ENCODE results near the gene MATN1.

MATN1 gene

DNA sequence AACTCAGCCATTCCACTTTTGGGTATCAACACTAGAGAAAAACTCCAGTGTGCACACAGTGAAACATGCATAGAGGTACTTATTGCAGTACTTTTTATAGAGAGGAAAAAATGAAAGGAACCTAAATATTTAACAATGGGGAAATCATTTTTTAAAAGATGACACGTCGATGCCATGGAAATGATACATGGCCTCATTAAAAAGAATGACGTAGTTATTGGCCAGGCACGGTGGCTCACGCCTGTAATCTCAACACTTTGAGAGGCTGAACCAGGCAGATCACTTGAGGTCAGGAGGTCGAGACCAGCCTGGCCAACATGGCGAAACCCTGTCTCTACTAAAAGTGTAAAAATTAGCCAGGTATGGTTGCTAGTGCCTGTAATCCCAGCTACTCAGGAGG lies 42.5 kb downstream of the MATN1 start:
- no peak for DNase-seq (ENCODE audit: low read depth in 2 of 2)

GRCh38 chr1:30680429-30680828 lies 43.0 kb downstream of the MATN1 start:
- DNase-seq (ENCODE audit: low read depth in 2 of 2): no peak

DNA sequence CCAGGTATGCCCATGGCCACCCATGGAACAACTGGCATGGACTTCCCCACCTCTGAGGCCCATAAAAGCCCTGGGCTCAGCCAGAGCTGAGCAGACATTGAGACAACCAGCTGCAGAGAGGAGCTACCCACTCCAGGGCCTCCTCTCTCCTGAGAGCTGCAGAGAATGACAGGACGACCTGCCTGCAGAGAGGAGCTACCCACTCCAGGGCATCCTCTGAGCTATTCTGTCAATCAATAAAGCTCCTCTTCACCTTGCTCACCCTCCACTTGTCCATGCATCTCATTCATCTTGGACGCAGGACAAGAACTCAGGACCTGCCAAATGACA lies 43.4 kb downstream of the MATN1 start:
- DNase-seq (ENCODE audit: low read depth in 2 of 2): no peak

DNA sequence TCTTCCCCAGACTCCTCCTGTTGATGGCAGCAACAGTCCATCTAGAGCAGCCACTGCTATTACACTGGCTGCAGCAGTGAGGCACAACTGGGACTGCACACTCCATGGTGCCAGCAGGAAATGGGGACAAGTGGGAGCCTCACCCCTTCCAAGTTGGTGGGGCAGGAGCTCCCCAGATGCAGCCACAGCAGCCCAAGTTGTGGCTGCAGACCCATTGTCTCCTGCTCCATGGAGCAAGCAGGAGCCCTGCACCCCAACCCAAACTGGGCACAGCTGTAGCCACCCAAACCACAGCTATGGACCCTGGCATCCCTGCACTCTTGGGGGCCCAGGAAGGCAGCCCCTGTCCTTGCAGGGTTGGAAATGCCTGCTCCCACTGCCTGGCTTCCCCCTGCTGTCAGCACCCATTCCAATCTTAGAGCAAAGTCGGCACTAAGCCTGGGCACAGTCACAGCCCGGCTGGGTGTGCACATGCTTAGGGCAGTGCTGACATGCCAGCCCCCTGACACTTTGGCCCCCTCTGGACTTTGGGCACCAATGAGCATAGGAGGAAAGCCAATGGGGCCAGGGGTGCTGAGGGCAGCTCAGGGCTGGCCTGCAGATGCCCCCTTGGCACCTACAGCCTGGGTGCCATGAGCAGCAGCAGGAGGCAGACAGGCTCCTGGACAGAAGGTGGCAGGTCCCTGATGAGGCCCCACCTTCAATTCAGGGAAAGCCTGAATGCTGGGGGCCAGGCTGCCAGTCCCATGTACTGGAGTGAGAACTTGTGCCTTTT lies 44.0 kb downstream of the MATN1 start:
- no peak for DNase-seq (ENCODE audit: low read depth in 2 of 2)

DNA sequence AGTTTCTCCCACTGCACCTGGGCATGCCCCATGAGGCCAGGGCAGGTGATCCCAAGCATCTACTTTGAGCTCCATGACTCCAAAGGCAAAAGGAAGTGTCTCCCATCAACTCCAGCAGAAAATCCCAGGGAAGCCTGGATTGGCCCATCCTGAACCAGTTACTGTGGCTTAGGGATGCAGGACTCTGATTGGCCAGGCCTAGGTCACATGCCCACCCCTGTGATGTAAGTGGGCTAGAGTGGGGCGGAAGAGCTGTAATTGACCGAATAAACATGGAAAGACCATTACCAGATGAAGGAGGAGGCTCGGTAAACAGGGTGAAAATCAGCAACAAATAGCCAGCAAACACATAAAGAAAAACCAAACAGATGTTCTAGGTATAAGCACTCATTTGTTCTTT lies 45.2 kb downstream of the MATN1 start:
- DNase-seq (ENCODE audit: low read depth in 2 of 2): no peak

DNA sequence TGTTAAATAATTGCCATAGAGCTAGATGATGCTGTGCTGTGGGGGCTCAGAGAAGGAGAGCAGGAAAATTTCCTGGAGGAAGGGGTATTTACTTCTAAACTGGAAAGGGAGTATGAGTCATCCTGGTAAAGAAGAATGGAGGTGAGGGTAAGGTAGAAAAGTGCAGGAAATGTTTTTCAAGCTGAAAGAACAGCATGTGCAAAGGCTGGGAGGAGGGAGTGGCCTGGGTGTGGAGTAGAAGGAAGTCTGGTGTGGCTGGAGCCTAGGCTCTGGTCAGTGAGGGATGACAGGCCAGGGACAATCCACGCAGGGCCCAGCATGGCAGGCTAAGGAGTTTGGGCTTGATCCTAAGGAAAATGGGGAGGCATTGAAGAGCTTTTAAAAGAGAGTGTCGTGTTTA lies 45.9 kb downstream of the MATN1 start:
- DNase-seq (ENCODE audit: low read depth in 2 of 2): no peak

GRCh38 chr1:30675761-30676160 lies 47.6 kb downstream of the MATN1 start:
- DNase-seq (ENCODE audit: low read depth in 2 of 2): no peak

DNA sequence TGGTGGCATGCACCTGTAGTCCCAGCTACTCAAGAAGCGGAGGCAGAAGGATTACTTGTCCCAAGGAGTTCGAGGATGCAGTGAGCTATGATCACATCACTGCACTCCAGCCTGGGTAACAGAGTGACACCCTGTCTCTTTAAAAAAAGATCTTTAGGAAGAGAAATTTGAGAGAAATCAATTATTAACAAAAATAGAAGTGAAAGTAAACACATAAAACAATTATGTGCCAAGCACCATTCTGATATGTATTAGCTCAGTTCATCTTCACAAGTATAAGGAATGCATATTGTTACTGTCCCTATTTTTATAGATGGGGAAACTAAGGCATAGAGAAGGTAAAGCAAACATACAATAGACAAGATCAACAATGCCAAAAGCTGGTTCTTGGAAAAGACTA lies 48.1 kb downstream of the MATN1 start:
- DNase-seq (ENCODE audit: low read depth in 2 of 2): no peak

DNA sequence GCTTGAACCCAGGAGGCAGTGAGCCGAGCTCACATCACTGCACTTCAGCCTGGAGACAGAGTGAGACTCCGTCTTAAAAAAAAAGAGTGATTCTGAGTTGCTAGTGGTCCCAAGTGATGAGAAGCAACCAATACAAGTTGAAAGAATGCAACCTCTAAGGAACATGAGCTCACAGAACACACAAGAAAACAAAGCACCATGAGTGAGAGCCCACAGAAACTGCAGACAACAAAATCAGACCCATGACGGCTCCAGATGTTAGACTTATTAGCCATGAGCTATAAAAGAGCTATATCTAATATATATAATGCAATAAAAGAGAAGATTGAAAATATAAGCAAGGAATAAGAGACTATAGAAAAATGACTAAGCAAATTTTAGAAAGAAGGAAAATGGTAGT lies 50.0 kb downstream of the MATN1 start:
- no peak for DNase-seq (ENCODE audit: low read depth in 2 of 2)

DNA sequence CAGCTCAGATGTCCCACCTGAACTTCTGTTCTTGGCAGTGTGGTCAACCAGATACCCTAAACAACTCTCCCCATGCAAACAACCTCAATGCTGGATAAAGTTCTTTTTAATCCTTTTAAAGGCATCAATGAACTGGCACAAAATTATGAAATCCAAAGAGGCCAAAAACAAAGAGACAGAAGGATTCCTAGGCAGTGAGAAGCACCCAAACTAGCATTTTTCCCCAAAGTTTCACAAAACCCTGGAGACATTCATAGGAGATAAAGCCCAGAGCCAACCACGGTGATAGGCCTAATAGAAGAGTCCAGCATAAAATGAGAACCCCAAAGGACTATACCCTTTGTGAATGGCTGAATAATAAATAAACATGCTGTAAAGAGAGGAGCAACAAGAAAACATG lies 50.7 kb downstream of the MATN1 start:
- DNase-seq (ENCODE audit: low read depth in 2 of 2): no peak

DNA sequence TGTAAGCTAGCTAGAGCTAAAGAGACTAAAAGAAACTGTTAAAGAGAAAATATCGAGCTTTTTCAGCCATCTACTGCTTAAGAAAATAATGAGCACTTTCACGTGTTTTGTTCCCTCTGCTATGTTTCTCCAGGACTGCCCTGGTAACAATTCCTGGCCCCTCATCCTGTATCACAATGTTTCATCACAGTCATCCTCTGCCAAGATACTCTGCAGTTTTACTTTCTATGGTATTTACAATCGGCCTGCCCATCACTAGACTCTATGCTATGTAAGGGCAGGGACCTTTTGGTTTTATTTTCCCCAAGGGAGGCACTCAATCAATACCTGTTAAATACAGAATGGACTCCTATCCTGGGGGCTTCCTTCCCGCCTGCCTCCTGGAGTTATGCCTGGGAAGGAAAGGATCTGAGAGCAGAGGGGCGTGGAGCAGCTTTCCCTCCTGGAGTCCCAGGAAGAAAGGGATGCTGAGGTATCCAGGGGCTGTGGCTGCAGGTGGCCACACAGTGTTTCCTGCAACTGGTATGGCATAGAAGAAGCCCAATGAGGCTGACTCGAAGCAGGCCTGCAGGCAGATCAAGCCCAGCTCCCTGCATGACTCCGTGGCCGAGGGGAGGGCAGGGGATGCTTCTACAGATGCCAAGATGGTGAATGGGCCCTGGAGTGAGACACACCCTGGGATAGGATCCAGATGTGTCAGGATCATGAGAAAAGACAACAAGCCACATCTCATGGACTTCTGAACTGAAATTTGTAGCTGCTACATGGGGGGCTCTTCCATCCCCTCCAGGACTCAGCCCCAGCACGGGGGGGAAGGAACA lies 52.9 kb downstream of the MATN1 start:
- DNase-seq (ENCODE audit: low read depth in 2 of 2): no peak

- DNase-seq (ENCODE audit: low read depth in 2 of 2): no peak
Measured at GRCh38 chr1:30668546-30669327, 54.6 kb downstream of the MATN1 start.

GRCh38 chr1:30668024-30668423 lies 55.4 kb downstream of the MATN1 start:
- DNase-seq (ENCODE audit: low read depth in 2 of 2): no peak

GRCh38 chr1:30666756-30667273 lies 56.6 kb downstream of the MATN1 start:
- no peak for DNase-seq (ENCODE audit: low read depth in 2 of 2)

- no peak for DNase-seq (ENCODE audit: low read depth in 2 of 2)
Measured at GRCh38 chr1:30665216-30666010, 58.0 kb downstream of the MATN1 start.

DNA sequence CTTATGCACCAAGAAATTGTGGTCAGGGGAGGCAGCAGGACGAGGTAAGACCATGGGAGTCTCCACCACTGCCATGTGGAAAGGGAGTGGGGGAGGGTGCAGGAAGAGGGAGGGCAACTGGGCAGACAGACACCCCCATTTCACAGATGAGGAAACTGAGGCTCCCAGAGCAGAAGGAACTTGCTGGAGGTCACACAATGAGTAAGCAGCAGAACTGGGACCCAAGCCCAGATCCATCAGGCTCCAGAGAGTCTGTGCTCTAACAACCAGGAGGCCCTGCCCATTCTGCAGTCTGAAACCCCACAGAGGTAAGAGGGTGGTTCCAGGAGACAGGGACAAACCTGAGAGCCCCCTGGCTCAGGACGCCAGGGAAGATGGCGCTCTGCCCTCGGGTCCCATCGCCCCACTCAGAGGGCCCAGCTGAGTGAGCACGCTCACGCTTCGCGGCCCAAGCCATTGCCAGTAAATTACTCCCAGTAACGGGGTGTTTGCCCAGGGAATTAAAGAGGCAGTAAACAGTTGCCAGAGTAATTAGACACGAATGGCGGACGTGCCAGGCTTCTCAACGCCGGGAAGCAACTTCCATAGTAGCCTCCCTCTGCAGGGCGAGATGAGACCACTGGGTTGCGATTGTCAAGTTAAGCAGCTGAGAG lies 59.2 kb downstream of the MATN1 start:
- no peak for DNase-seq (ENCODE audit: low read depth in 2 of 2)

DNA sequence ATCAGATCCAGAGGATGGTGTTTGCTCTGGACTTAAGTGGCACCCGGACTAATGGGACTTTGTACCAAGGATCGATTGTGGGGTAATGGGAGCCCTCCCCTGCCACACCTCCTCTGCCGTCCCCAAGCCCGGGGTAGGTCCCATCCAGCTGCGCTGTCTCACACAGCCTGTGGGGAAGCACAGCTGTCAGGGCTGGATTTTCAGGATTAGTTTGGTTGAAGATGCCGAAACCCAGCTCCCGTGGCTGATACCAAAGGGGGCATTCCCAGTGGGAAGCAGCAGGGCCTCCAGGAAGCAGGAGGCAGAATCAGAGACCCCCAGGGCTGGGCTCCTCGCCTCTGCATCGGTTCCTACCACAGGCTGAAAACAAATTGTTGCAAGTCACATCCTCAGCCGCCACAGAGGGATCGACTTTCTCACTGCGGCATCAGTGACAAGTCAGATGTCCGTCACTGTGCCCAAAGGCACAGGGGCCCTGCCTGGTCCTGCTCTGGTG lies 59.7 kb downstream of the MATN1 start:
- no peak for DNase-seq (ENCODE audit: low read depth in 2 of 2)

DNA sequence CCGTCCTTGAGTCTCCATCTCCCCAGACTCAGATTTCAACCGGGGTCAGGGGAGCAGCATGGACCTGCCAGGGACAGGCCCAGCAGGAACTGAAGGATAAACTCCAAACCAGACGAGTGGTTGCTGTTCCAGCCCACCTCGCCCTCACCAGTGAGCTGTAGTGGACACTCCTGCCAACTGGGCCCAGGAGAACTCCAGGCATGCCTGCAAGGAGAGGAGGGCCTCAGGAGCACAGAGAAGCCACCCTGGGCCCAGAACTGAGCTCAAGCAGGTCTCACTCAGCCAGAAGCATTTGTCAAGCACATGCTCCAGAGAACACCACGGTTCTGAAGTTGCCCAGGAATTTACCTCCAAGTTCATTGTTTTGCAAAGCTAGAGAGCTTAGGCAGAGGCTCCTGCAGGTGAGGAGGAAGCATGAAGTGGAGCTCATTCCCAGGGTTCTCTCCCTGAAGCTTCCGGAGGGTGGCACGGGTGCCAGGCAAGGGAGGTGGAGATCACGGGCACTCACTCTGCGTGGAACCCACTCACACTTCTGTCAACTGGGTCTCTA lies 61.0 kb downstream of the MATN1 start:
- no peak for DNase-seq (ENCODE audit: low read depth in 2 of 2)

- no peak for DNase-seq (ENCODE audit: low read depth in 2 of 2)
Measured at GRCh38 chr1:30661311-30661710, 62.1 kb downstream of the MATN1 start.

All from stimulated activated CD8-positive, alpha-beta memory T cell treated with anti-CD3 and anti-CD28 coated beads, Interleukin-7, amount 100 ng/mL, for 4 hours (primary cell).